ENCODE measurements around the gene BUB1B. TPM values are rescaled to one million over a fixed set of nuclear protein-coding genes. Genes with fewer than 3 reads are reported as not detected.
"Not testable (repeated sequence)": the region's sequence is repeated elsewhere in the genome, so short reads cannot be mapped to it uniquely, and the experiment has no call there.

BUB1B gene
- total RNA-seq, 1 donor = 2.2 TPM

DNA sequence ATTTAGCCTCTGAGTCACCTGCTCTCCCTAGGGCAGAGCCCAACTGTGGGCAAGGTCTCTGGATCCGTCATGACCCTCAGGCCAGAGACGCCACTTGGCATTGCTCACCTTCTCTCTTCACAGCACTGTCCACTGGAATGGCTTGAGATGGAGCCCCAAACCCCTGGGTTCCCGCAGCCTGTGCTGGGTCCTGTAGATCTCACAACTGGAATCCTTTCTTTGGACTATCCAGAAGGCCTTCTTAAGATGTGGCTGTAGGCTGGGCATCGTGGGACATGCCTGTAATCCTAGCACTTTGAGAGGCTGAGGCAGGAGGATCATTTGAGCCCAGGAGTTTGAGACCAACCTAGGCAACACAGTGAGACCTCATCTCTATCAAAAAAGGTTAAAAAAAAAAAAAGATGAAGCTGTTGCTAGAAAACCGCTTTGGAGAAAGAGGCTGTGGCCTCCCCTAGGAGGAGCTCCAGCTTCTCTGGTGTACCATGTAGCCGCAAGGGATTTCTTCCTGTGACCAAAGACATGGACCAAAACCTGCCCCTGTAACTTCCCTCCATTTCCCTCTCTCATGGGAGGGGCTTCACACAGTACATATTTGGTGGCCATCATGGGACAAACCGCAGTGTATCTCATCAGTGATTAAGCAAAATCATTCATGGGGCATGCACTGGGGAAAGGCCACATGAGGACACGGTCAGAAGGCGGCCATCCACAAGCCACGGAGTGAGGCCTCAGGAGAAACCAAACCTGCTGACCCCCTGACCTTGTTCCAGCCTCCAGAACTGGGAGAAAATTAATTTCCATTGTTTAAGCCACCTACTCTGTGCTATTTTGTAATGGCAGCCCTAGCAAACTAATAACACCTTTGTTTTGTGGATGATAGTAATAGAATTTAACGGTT lies 23.3 kb upstream of the BUB1B start:
- no peak for DNase-seq (ENCODE audit: insufficient read length, low spot score, missing footprints)
- TF ChIP-seq, protein P1, sequence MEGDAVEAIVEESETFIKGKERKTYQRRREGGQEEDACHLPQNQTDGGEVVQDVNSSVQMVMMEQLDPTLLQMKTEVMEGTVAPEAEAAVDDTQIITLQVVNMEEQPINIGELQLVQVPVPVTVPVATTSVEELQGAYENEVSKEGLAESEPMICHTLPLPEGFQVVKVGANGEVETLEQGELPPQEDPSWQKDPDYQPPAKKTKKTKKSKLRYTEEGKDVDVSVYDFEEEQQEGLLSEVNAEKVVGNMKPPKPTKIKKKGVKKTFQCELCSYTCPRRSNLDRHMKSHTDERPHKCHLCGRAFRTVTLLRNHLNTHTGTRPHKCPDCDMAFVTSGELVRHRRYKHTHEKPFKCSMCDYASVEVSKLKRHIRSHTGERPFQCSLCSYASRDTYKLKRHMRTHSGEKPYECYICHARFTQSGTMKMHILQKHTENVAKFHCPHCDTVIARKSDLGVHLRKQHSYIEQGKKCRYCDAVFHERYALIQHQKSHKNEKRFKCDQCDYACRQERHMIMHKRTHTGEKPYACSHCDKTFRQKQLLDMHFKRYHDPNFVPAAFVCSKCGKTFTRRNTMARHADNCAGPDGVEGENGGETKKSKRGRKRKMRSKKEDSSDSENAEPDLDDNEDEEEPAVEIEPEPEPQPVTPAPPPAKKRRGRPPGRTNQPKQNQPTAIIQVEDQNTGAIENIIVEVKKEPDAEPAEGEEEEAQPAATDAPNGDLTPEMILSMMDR (IDR thresholded peaks at IDR 0.05; ENCODE audit: extremely low read depth, low read depth, low read length) = no peak
- no peaks in the 10 kb centered on the region for H3K79me2 ChIP-seq (ENCODE audit: insufficient read depth, low read length)
- no peaks in the 10 kb centered on the region for H3K4me1 ChIP-seq (ENCODE audit: insufficient read depth, low read length)
- H3K36me3 ChIP-seq (ENCODE audit: insufficient read depth, low read length) = no peaks in the 10 kb centered on the region
- H2AFZ ChIP-seq (ENCODE audit: low read length) = no peak overlapping the region
- no peaks in the 10 kb centered on the region for H3K9me3 ChIP-seq (ENCODE audit: low read depth, low read length)
- no peak overlapping the region for H3K4me3 ChIP-seq (ENCODE audit: insufficient read depth, low read length)
- no peak overlapping the region for H3K27ac ChIP-seq (ENCODE audit: low read depth, low read length)
- H4K20me1 ChIP-seq (ENCODE audit: insufficient read depth, low read length) = no peaks in the 10 kb centered on the region
- no peak overlapping the region for H3K4me2 ChIP-seq (ENCODE audit: insufficient read depth, low read length)
- peaks cover 13% of the 10 kb centered on the region for H3K27me3 ChIP-seq (ENCODE audit: insufficient read depth, low read length)

DNA sequence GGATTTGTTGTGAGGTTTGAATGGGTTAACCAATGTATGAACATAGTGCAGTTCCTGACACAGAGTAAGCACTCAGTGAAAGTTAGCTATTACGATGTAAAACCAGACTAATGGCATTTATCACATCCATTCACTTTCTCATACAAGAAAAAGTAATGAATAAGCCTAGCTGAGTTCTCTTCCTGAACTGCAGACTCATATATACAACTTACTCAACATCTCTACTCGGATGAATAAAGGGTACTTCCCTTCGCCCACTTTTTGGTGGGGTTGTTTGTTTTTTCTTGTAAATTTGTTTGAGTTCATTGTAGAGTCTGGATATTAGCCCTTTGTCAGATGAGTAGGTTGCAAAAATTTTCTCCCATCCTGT lies 22.7 kb upstream of the BUB1B start:
- H3K79me2 ChIP-seq (ENCODE audit: insufficient read depth, low read length); H3K36me3 ChIP-seq (ENCODE audit: insufficient read depth, low read length); H3K4me1 ChIP-seq (ENCODE audit: insufficient read depth, low read length); H3K9me3 ChIP-seq (ENCODE audit: low read depth, low read length); H3K27me3 ChIP-seq (ENCODE audit: insufficient read depth, low read length); H2AFZ ChIP-seq (ENCODE audit: low read length); DNase-seq (ENCODE audit: insufficient read length, low spot score, missing footprints); H4K20me1 ChIP-seq (ENCODE audit: insufficient read depth, low read length); H3K4me3 ChIP-seq (ENCODE audit: insufficient read depth, low read length); H3K4me2 ChIP-seq (ENCODE audit: insufficient read depth, low read length); H3K27ac ChIP-seq (ENCODE audit: low read depth, low read length): not testable (repeated sequence)

DNA sequence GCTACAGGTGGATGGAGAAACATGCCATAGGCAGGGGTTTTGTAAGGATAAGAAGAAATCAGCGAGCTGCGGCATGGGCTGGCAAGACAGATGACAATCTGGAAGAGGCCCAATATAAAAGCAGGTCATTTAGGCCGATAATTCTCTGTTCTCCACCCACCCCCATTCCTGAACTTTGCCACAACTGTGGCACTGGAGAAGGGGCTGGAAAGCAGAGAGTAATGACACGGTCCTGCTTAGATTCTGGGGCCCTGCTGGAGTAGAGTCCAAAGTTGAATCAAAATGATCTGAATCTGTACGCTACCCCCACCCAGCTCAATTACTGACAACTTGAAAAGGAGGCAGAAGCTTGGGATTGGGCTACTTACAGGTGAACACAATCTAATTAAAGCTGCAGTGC lies 18.4 kb upstream of the BUB1B start:
- Histone ChIP-seq H3K27ac (ENCODE audit: low read depth, low read length) (no peak overlapping the region), H3K27me3 (ENCODE audit: insufficient read depth, low read length) (peaks cover 2% of the 10 kb centered on the region), H3K79me2 (ENCODE audit: insufficient read depth, low read length) (no peaks in the 10 kb centered on the region), H4K20me1 (ENCODE audit: insufficient read depth, low read length) (no peaks in the 10 kb centered on the region), H3K9me3 (ENCODE audit: low read depth, low read length) (no peaks in the 10 kb centered on the region), H3K36me3 (ENCODE audit: insufficient read depth, low read length) (no peaks in the 10 kb centered on the region), H3K4me1 (ENCODE audit: insufficient read depth, low read length) (peaks cover 6% of the 10 kb centered on the region), H2AFZ (ENCODE audit: low read length) (no peak overlapping the region), H3K4me3 (ENCODE audit: insufficient read depth, low read length) (no peak overlapping the region), H3K4me2 (ENCODE audit: insufficient read depth, low read length) (no peak overlapping the region)
- DNase-seq (ENCODE audit: insufficient read length, low spot score, missing footprints) = no peak
- TF ChIP-seq, protein P1 (IDR thresholded peaks at IDR 0.05; ENCODE audit: extremely low read depth, low read depth, low read length) = no peak

DNA sequence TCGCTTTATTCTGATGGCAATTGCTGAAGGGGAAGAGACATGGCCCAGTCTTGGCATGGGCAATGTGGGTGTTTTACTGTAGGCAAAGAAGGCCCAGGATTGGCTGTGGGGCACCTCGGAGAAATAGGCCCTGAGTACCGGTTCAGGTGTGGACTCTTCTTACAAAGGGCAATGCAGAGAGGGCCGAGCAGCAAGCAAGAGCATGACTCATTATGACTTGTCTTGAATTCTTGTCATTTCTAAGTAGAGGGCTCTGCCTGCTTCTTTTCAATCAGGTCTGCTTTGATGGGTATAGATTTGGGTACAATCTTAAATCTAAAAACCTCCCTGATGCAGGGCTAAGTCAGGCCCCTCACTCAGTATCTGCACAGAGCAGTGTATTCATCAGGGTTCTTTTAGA lies 14.8 kb upstream of the BUB1B start:
- TF ChIP-seq, protein P1 (IDR thresholded peaks at IDR 0.05; ENCODE audit: extremely low read depth, low read depth, low read length) = no peak
- no peaks in the 10 kb centered on the region for H3K27me3 ChIP-seq (ENCODE audit: insufficient read depth, low read length)
- H3K4me1 ChIP-seq (ENCODE audit: insufficient read depth, low read length) = peaks cover 15% of the 10 kb centered on the region
- no peaks in the 10 kb centered on the region for H3K9me3 ChIP-seq (ENCODE audit: low read depth, low read length)
- no peaks in the 10 kb centered on the region for H4K20me1 ChIP-seq (ENCODE audit: insufficient read depth, low read length)
- H2AFZ ChIP-seq (ENCODE audit: low read length) = no peak overlapping the region
- H3K79me2 ChIP-seq (ENCODE audit: insufficient read depth, low read length) = no peaks in the 10 kb centered on the region
- H3K4me2 ChIP-seq (ENCODE audit: insufficient read depth, low read length) = no peak overlapping the region
- no peaks in the 10 kb centered on the region for H3K36me3 ChIP-seq (ENCODE audit: insufficient read depth, low read length)
- H3K4me3 ChIP-seq (ENCODE audit: insufficient read depth, low read length) = no peak overlapping the region
- DNase-seq (ENCODE audit: insufficient read length, low spot score, missing footprints) = peak; percentile 84
- no peak overlapping the region for H3K27ac ChIP-seq (ENCODE audit: low read depth, low read length)

All from osteoblast (primary cell).